Measurements from ENCODE around the gene RERE.

The RERE gene

DNA sequence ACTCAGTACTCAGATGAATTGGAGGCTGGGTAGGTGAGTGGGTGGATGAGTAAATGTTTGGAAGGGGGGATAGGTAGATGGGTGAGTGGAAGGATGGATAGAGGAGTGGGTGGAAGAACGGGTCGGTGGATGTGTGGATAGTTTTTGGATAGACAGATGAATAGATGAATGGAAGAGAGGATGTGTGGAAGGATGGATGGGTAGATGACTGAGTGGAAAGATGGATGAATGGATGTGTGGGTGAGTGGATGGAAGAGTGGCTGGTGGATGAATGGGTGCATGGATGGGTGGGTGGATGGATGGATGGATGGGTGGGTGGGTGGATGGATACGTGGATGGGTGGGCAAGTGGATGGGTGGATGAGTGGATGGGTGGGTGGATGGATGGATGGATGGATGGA is 495.8 kb downstream of the RERE start:
- H3K4me3 ChIP-seq (ENCODE audit: low read depth, low read length), result no peak overlapping the region
- TF ChIP-seq, protein P1, sequence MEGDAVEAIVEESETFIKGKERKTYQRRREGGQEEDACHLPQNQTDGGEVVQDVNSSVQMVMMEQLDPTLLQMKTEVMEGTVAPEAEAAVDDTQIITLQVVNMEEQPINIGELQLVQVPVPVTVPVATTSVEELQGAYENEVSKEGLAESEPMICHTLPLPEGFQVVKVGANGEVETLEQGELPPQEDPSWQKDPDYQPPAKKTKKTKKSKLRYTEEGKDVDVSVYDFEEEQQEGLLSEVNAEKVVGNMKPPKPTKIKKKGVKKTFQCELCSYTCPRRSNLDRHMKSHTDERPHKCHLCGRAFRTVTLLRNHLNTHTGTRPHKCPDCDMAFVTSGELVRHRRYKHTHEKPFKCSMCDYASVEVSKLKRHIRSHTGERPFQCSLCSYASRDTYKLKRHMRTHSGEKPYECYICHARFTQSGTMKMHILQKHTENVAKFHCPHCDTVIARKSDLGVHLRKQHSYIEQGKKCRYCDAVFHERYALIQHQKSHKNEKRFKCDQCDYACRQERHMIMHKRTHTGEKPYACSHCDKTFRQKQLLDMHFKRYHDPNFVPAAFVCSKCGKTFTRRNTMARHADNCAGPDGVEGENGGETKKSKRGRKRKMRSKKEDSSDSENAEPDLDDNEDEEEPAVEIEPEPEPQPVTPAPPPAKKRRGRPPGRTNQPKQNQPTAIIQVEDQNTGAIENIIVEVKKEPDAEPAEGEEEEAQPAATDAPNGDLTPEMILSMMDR (IDR thresholded peaks at IDR 0.05; ENCODE audit: insufficient read depth, low read length, missing control alignments), result no peak
- POLR2A ChIA-PET, result no interaction called here
- DNase-seq (ENCODE audit: low read depth, low spot score), result no peak
- CTCF ChIA-PET, result interaction anchor here (0.7 to 15.2 kb wide), 3 partner anchors 22 to 346 kb away, joined by 4 to 321 read pairs (median 4); no protein-coding TSS in a partner anchor

DNA sequence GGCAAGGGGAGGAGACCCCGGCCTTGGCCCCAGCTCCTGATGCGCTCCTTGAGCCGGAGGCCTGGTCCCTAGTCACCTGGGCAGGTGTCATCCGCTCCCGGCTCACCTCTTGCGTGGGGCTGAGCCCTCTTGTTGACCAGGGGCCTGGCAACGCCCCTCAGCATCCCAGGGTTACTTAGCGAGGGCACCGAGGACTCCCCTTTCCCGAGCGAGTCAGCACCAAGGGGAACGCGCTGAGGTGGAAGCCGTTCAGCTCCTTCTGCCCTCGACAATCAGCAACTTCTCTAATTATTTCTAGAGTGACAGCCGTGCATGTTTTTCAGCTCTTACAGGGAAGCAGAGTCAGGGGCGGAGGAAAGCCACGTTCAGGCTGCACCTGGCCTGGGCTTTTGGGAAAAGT is 499.0 kb downstream of the RERE start:
- ChIA-PET POLR2A (no interaction called here), CTCF (interaction anchor here (0.9 to 15.2 kb wide), 8 partner anchors 10 to 338 kb away, joined by 3 to 321 read pairs (median 4); no protein-coding TSS in a partner anchor)
- DNase-seq (ENCODE audit: low read depth, low spot score), result no peak
- TF ChIP-seq, protein P1 (IDR thresholded peaks at IDR 0.05; ENCODE audit: insufficient read depth, low read length, missing control alignments), result no peak
- H3K4me3 ChIP-seq (ENCODE audit: low read depth, low read length), result peak overlapping the region; percentile 63

DNA sequence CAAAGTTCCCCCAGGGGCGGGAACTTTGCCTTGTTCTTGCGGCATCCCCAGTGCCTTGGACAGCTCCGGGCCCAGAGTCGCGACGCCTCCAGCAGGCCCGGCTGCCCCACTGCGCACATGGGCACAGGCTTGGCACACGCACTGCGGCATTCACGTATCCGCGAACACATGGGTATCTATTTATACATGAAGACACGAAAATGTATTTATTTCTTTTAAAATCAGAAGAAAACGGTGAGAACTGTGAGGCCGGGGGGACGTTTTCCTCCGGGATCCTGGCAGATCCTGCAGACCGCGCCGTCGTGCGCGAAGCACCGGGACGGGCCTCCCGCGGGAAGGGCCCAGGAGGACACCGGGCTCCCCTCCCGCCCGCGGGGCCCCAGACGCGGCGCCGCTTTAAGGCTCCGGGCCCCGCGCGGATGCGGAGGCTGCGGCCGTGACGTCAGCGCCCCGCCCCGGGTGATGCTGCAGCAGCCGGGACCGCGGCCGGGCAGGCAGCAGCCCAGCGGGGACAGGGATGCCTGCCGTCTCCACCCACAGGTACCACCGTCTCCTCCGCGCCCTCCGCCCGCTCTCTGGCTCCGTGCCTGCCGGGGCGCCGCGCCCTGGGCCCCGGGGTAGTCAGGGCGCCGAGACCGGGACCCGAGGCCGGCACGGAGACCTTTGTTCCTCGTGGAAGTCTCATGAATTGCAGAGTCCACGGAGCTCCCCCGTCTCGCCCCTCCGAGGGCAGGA is 499.6 kb downstream of the RERE start, which contains the start of gene SLC45A1:
SLC45A1 (plus strand) TSS at position 468 of the 735 bp plus-strand sequence. CDS start 6,216 bp downstream, outside the sequence.
- no peak for DNase-seq (ENCODE audit: low read depth, low spot score)
- TF ChIP-seq, protein P1 (IDR thresholded peaks at IDR 0.05; ENCODE audit: insufficient read depth, low read length, missing control alignments), result no peak
- ChIA-PET CTCF (interaction anchor here (0.9 to 15.2 kb wide), 8 partner anchors 9 to 337 kb away, joined by 3 to 321 read pairs (median 4); partner anchors contain the start of gene ERRFI1), POLR2A (no interaction called here)
- peak within 1 kb of the TSS; percentile 63 for H3K4me3 ChIP-seq (ENCODE audit: low read depth, low read length)

DNA sequence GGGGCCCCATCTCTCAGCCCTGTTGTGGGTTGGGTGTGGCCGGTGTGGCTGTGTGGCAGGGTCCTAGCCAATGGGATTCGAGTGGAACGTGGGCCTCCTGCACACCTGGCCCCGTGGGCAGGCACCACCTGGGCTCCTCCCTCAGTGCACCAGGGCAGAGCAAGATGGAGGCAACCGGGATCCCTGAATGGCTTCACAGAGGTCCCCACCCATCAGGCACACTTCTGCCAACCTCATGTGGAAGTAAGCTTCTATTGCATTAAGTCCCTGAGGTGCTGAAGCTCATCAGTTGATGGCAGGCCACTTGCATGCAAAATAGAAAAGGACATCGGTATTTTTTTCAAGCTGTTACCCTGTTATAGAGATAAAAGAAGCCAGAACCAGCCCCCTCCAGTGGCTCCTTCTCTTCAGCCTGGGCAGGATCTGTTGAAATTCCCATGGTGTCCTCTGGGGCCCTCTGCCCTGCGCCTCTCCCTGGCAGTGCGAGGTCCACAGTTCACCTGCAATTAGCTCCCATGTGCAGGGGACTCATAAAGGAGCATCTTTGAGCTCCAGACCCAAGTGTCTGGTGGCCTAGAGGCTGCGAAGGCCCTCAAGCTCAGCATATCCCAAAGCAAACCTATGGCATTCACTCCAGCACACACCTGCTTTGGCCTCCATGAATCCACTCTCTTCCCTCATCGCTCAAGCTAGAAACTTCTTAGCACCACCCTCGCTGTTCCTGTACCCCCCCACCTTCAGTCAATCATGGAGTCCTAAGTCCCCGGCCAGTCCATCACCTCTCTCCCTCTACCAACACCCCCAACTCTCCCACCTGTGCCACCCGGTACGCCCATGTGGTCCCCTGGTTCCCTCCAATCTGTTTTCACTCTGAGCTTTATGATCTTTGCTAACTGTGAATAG is 501.6 kb downstream of the RERE start:
- ChIA-PET CTCF (interaction anchor here (0.5 to 15.2 kb wide), 30 partner anchors 9 to 647 kb away, joined by 3 to 321 read pairs (median 4); partner anchors contain the start of gene ERRFI1), POLR2A (interaction anchor here (1.2 kb wide), 1 partner anchor 301 kb away, joined by 3 read pairs; no protein-coding TSS in a partner anchor)
- TF ChIP-seq, protein P1 (IDR thresholded peaks at IDR 0.05; ENCODE audit: insufficient read depth, low read length, missing control alignments), result no peak
- H3K4me3 ChIP-seq (ENCODE audit: low read depth, low read length), result no peak overlapping the region
- DNase-seq (ENCODE audit: low read depth, low spot score), result no peak

DNA sequence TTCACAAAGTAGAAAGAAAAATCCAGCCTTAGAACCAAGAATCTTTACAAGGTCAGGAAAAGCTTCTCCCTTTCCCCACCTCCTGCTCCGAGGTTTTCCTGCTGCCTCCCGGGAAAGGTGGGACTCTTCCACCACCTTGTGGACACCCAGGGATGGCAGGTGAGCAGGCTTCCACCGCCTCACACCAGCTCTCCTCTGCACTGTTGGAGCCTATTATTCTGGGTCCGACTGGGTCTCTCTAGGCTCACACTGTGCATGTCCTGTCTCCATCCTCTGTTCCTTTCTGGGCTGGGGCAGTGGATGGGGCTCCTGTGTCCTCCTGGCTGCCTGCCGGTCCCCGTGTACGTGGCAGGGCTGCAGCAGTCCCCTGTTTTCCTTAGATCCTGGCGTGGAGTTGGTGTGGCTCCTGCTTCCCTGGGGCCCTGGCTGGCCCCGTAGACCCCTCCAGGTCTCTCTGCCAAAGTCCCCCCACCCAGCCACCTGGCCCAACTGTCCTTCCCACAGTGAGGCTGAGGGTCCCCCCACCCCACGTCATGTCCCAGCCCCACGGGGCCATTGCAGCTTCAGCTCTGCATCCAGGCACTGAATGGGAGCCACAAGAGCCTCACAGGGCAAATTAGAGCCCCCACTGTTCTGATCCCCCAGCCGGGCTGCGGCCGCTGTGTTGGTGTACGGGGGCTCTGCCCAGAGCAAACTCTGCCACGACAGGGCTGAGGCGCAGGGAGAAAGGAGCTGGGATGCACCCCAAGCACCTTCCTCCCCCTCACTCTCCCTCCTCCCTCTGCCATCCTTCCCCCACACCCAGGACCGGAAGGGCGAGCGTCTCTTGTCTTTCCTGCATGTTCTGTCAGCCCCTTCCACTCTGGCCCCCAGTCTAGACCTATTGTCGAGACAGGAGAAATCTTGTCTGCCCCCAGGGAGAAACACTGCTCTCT is 502.8 kb downstream of the RERE start:
- DNase-seq (ENCODE audit: low read depth, low spot score), result peak; percentile 24
- TF ChIP-seq, protein P1 (IDR thresholded peaks at IDR 0.05; ENCODE audit: insufficient read depth, low read length, missing control alignments), result peak; percentile 94
- no peak overlapping the region for H3K4me3 ChIP-seq (ENCODE audit: low read depth, low read length)
- ChIA-PET CTCF (interaction anchor here (0.6 to 15.2 kb wide), 57 partner anchors 8 to 646 kb away, joined by 3 to 321 read pairs (median 4); partner anchors contain the start of gene ERRFI1), POLR2A (interaction anchor here (0.7 to 1.4 kb wide), 8 partner anchors 225 to 340 kb away, joined by 3 to 7 read pairs (median 3); partner anchors contain the start of gene ERRFI1)

Data from AG04449 (cell line).